GM18909 (cell line): Measurements from ENCODE around the gene PRICKLE2.

Experiments
- ATAC-seq: cut with Tn5 transposase; IDR thresholded peaks from one replicate; pipeline ENCODE4 v1.9.1; 2021; ENCODE audit warnings: mild to moderate bottlenecking; ENCODE audit not compliant: unreplicated experiment, poor library complexity

PRICKLE2 gene

DNA sequence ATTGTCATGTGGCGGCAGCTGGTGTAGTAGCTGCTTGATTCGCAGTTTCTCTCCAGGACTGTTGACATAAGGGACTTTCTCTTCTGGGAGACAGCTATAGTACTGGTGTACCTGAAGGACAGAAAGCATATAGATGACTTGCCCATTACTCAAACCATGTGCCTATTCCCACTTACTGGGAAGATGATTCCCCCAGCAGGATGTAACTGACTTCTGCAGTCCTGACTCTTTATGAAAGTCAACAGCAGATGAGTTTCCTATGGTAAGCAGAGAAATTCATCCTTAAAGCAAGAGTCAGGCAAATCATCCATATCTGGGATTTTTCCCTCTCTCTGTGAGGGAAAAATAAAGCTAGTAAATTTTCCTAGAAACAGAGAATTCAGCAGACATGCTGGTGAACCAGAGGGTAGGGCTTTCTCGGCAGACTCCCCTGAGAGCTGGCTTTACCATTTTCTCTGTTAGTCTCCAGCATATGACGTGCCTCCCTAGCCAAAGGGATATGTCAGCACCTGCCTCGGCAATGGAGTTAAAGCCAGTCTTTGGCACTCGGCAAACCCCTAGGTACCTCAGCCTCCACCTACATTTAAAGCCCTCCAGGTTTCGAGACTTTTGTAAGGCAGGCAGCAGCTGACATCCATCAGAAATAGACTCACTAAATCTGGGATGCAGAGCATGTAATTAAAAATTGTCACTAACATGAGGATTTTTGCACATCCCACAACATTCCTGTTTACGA, 62.1 kb downstream of the PRICKLE2 start:
- no peak for ATAC-seq

DNA sequence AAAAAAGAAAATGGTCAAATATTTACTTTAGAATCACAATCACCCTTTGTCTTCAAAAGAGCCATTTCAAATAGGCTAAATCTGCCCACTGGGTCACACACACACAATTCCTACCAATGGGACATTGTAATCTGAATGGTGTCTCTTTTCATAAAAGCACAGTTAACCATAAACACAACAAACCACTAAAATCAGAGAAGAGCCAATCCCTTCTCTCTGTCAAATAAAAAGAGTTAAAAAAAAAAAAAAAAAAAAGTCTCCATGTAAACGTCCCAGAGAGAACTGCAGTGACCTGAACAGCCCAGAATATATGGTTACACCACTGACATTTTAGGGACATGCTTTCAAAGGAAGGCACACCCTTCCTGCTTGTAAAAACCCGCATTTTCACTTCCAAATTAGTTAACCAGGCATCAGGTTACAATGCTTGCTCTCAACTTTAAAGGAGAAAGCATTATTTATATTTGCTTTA, 63.7 kb downstream of the PRICKLE2 start:
- no peak for ATAC-seq

DNA sequence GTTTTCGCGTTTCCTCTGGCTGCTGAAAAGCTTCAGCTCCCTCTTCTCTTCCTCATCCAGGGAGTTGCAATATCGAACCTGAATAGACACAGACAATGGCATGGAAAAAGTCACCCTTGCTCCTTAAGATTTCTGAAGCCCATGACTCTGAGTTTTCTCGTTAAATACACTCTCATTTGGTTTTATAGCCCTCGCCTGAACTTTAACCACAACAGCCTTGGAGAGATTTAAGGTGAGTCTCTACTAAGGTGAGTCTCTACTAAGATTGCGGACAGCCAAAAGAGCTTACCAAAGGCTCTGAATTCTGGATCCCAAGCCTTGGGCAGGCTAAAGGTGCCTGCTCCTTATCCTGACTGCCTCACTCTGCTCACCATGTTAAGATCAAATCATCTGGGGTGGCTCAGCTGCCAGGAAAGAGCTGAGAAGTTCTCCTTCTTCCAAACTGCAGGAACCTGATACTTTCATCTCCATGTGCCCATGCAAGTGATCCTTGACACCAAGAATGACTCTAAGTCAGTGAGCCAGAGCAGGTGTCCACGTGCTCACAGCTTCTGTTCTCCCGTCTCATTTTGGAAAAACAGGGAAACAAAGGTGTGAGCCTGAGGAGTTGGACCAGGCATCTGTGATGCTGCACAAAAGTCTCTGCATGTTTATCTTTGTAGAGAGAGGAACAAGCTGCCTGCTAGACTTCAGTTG, 65.1 kb downstream of the PRICKLE2 start:
- no peak for ATAC-seq

DNA sequence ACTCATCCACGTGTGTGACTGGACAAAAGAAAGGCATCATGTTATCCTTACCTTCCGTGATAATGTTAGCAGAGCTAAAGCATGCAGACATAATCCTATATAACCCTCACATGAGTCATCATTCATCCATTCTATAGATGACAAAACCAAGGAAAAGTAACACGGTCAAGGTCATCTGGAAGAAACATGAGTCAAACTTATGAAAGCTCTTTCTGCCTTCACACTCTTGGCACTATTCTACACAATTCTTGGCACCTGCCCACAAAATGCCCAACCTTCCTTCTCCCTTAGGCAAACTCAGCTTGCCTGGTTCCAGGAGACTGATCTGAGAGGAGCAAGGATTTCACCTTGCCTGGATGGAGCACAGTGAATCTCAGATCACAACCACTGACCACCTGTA, 66.9 kb downstream of the PRICKLE2 start:
- no peak for ATAC-seq

DNA sequence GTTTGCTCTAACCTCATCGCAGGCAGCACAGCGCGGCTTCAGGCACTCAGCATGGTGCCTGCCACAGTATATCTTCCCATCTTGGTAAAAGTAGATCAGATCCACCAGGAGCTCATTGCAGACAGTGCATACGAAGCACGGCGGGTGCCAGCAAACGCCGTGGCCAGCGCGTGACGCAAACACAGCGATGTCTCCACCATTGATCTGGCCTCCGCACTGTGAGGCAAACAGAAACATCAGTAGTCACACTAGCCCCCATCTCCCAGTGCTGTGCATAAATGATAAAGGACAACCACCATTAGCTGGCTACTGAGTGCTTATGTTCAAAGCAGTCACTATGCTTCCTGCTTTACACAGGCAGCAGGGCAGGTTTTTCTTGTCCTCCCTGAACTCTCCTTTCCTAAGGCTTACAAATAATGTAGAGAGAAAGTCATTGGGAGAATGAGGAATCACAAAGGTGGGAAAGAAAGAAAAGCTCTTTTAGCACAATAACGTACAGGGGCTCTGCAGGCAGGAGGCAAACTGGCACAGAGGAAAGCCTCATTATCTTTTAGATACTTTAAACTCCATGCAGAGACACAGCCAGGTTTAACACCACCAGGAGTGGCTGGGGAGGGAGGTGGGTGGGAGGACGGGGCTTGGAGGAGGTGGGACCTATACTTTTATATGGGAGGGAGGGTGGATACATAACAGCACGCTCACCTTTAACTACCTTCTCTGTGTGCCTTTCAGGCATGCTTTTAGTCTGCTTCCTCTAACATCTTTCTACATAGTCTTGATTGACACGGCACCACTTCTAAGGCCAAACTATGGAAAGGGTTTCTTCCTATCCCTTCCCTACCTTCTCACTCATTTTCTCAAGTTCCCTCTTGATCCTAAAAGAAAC, 67.9 kb downstream of the PRICKLE2 start:
- ATAC-seq, result no peak

DNA sequence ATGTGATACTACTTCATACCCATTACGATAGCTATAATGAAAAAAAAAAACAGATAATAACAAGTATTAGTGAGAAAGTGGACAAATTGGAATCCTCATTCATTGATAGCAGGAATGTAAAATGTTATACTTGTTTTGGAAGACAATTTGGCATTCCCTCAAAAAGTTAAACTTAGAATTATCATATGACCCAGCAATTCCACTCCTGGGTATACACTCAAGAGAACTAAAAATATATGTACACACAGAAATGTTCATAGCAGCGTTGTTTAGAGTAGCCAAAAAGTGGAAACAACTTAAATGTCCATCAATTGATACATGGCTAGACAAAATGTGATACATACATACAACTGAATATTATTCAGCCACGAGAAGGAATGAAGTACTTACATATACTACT, 69.9 kb downstream of the PRICKLE2 start:
- no peak for ATAC-seq

DNA sequence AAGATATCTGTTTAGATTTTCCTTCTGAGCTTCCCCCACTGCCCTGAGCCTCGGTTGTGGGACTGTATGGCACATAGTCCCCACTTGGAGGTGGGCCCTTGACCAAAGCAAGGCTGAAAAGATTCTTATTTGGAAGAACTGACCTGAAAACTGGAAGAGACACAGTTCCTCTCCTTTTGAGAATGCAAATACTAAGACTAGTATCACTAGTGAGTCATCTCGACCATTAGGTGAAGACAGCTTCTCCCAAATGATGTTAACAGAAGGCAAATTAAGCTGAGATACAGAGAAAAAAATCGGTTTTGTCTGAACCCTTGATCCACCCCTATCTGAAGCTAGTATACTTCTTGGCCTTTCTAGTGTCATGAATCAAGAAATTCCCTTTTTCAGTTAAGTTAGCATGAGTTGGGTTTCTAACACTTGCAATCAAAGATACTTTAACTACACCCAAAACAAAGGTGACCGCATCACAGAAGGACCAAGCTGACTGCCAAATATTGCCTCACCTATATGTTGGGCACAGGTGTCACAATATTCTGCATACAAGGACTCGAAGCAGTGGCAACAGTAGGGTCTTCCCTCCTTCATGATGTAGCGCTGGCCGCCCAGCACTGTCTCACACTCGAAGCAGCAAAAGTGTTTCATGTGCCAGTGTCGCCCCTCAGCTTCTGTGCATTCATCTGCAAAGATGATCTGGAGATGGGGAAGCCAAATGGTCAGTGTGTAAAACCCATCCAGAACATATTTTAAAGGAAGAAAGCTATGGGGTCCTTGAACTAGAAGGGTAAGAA, 72.4 kb downstream of the PRICKLE2 start:
- ATAC-seq, result no peak

DNA sequence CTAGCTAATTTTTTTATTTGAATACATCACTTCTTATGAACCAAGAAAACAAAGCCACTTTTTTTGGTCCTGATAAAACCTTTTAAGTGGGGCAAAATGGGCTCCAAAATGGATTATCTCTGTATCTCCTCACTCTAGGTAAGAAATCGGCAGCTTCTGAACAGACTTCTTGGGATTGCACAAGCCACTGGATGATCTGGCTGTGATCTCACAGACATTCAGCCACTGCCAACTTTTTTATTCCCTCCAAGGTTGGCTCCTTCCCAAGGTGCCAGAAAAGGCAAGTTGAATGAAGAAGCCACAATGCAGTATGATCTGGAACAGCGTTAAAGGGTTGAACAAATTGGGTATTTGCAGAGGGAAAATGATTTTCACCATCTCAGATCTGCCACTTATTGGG, 73.2 kb downstream of the PRICKLE2 start:
- ATAC-seq, result no peak

DNA sequence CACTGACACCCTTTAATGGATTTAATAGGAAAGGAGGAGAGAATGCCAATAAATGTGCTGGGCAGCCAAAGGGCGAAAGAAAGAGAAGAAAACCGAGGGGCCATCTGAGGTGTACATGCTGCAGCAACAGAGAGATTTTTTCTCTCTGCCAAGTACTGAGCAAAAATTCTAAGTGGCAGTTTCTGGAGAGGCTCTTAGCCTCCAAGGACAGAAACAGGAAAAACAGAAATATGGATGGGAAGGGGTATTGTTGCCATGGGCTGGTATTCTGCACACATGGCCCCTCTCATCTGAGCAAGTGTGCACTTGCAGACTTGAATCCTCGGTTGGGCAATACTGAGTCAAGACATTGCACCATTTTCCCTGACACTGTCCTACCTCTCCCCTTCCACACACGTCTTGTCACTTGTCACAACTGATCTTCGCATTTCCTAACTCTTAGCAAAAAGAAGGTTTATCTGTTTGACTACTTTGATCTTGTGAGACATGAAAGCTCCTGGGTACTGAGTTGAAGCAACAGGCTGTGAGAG, 73.9 kb downstream of the PRICKLE2 start:
- ATAC-seq, result no peak

DNA sequence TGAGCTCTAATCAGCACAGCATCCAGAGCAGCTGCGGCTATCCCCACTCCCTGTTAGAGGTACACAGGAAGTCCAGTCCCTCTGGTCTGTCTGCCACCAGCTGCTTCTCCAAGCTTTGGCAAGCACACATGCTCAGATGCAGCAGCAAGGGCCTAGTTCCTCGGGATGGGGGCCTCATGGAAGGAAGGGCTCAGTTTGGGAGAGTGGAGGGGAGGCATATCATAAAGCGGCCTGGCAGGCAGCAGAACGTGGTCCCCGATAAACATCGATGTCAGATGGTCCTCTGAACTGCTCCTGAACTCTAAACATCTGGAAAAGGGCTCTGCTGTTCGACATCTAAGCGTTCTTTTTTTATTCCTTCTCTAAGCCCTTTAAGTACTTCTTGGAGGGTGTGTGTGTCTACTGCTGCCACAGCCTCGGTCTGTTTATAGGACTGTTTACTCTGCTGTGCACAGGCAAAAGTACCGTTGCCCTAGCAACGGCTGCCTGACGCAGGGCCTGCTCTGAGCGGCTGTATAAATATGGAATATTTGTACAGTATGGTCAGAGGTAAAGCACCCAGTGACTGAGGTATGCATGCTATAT, 74.6 kb downstream of the PRICKLE2 start:
- no peak for ATAC-seq

DNA sequence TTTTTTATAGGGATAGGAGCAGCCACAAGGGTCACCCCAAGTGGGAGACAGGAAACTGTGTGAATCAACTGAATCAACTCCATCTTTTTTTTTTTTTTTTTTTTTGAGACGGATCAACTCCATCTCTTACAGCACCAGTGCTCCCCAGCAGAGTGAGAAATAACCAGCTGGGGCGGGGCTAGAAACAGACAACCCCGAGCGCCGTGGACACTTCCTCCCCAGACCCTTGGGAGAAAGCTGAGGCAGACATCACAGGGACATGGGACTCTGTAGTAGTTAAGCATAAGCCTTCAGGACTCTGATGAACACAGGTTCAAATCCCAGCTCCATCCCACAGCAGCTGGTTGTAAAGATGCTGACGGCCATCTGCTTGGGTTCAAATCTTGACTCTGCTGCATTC, 75.4 kb downstream of the PRICKLE2 start:
- no peak for ATAC-seq

DNA sequence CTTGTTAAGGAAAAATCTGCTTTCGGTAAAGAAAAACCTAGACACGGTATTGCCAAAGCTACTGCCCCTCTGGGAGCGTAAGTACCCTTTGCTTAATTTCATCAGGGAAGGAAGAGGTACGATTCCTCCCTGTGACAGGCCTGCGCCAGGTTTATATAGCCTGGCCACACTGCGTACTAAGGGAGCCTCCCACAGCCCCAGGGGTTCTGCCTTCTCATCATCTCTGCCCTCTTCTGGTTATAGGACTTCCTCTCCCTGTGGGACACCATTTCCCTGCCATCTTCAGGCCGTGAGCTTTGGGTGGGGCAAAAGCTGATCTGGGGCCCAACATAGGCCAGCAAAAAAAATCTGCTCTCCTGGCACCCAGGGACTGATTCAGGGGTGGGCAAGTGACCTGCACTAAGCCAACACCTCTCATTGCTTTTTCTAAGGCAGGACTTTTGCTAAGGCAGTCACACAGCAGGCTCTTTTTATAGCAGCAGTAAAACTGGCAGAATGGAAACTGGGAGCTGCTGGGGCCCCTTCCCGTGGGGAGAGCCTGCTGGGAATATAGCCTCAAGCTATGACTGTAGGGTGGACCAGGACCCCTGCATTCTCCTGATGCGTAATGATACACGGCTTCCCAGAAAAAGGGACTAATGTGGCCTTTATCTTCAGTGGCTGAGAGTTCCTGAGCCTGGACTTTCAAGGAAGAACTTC, 76.2 kb downstream of the PRICKLE2 start:
- no peak for ATAC-seq

DNA sequence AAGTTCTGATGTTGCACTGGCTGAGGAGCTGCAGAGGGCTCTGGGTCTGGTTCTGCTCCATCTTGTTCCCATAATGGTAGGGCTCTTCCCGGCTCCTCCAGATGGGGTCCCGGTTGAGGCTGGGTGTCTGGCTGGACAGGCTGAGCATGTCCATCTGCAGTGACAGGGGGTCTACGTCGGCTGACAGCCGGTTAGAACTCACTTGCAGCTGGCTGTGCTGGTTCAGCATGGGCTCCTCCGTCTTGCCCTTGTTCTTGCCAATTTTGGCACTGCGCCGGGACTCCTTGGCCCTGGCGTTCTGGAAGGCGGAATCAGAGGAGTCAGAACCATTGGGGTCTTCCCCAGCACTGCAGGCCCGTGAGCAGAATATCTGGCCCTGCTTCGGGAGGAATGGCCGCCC, 78.1 kb downstream of the PRICKLE2 start:
- ATAC-seq, result no peak

DNA sequence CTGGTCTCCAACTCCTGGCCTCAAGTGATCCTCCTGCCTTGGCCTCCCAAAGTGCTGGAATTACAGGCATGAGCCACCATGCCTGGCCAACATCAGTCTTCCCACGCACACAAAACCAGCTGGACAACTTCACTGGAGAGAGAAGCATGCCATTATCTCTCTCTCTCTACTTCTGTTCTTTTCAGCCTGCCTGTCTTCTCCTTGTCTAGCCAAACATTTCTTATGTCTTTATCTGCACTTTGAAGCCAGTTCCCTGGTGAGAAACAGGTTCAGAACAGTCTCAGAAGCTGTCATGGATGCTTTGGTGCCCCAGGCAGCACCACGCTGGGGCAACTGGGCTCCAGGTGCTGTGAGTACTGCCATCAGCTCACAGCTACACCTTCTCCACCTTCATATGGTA, 79.8 kb downstream of the PRICKLE2 start:
- no peak for ATAC-seq

DNA sequence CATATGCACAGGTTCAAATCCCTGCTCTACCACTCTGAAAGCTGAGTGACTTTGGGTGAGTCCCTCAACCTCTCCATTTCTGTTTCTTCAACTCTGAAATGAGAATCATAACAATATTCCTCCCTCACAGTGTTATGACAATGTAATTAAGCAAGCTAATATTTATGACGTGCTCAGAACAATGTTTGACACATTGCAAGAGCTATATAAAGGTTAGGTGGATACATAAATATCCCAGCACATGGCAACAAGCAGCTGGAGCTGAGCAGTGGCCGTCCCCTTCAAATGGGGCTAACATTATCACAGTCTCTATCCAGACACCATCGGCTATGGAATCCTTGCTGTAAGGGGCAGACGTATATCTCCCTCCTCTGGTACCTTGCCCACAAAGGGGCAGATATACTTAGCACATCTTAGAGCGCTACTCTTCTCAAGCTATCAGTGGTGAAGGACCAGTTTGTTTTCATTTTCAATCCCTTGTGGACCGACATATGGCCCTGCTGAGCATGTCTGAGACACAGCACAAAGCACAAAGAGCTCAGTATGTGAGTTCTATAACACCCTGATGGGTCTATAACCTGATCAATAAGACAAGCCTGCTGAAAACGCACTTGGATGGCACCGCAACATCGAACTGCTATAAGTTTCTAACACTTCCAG, 80.9 kb downstream of the PRICKLE2 start:
- ATAC-seq, result no peak

DNA sequence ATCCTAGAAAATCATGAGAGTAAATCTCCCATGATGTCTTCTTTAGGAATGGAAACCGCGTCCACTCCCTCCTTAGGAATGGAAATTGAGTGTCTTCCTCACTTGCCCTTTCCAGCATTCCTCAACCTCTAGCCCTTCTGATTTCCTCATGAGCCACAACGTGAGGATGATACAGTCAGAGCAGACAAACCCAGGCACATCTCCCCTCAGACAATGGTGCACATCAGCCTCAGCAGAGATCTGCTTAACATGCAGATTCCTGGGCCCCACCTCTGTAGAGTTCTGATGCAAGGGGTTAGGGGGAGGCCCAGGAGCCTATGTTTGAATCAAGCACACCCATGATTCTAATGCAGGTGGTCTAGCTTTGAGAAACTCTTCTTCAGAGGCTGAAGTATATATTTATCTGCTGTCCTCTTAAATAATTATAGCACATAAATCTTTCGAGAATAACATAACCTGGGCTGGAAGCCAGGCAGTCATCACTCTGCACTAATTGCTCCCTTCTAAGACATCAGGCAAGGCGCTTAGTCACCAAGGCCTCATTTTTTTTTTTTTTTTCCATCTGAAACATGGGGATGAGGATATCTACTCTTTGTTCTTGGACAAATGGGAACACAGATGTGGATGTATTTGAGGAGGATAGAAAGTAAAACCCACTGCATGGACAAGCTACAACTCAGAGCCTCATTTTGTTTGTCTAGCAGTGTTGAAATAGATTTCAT, 81.7 kb downstream of the PRICKLE2 start:
- ATAC-seq, result no peak

DNA sequence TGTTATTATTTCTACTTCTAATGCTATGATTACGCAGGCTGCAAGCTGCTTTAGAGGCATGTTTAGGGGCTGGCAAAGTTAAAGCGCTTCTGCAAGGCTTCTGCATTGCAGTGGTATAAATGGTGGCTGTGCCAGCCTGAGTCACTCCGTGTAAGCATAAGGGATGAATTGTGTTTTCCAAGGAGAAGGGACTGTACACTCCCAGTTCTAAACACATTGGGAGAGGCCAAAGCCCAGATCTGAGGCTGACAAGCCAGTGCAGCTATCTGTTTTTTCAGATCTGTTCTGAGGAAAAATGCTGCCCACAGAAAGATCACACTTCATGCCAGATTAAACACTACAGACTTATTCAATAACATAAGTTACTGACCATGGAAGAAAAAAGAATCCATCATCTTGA, 83.8 kb downstream of the PRICKLE2 start:
- ATAC-seq, result no peak

DNA sequence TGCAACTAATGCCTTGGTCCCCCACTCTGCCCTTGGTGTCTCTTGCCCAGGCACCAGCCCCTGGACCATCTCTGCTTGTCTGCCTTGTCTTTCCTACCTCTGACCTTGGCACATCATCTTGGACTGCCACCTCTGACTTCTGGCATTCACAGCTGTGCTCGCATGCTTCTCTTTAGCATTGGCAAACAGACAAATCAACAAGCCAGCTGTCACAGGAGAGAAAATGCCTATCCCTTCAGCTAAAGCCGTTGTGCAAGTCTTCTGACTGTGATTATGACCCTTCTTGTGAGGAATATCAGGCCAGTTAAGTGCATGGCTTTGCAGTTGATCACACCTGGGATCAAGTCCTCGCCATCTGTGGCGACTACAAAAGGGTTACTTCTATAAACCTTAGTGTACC, 84.6 kb downstream of the PRICKLE2 start:
- ATAC-seq, result no peak
